RWPE1 (cell line): ENCODE measurements around the gene CEP152.

ENCODE experiments used
- CTCF ChIA-PET: fragments of 350-600 bp; sonication (Branson Sonifier 250); formaldehyde crosslinking; extraction: SDS; loops from one replicate; lab custom pipeline; 2021; lab: Yijun Ruan, JAX
- POLR2A ChIA-PET: fragments of 400-600 bp; formaldehyde crosslinking; extraction: SDS; loops from one replicate; lab custom pipeline; 2020; ENCODE audit warnings: antibody characterized with exemption; ENCODE audit not compliant: low non-redundant PET; lab: Yijun Ruan, JAX
- DNase-seq: peaks from one replicate; pipeline ENCODE4 v3.0.0; 2012; ENCODE audit warnings: low spot score
- H3K27ac ChIP-seq: fragments of 450-650 bp; 2 replicates; pipeline ENCODE4 v1.5.1; 2017
- TF ChIP-seq, protein P1 (sequence below): fragments of 450-650 bp; conservative IDR thresholded peaks from 2 replicates; pipeline ENCODE4 v1.5.1; 2017; ENCODE audit warnings: low read depth, mild to moderate bottlenecking

CEP152 gene

GRCh38 chr15:48710952-48711495 is 99.8 kb downstream of the CEP152 start:
- DNase-seq: no peak
- POLR2A ChIA-PET: no interaction called here
- H3K27ac ChIP-seq: no peak overlapping the region
- TF ChIP-seq, protein P1, sequence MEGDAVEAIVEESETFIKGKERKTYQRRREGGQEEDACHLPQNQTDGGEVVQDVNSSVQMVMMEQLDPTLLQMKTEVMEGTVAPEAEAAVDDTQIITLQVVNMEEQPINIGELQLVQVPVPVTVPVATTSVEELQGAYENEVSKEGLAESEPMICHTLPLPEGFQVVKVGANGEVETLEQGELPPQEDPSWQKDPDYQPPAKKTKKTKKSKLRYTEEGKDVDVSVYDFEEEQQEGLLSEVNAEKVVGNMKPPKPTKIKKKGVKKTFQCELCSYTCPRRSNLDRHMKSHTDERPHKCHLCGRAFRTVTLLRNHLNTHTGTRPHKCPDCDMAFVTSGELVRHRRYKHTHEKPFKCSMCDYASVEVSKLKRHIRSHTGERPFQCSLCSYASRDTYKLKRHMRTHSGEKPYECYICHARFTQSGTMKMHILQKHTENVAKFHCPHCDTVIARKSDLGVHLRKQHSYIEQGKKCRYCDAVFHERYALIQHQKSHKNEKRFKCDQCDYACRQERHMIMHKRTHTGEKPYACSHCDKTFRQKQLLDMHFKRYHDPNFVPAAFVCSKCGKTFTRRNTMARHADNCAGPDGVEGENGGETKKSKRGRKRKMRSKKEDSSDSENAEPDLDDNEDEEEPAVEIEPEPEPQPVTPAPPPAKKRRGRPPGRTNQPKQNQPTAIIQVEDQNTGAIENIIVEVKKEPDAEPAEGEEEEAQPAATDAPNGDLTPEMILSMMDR: no peak
- CTCF ChIA-PET: interaction anchor here (0.6 to 0.7 kb wide), 2 partner anchors 19 to 1305 kb away, joined by 3 to 4 read pairs; no protein-coding TSS in a partner anchor

GRCh38 chr15:48708641-48709040 is 102.2 kb downstream of the CEP152 start:
- ChIA-PET CTCF (no interaction called here), POLR2A (no interaction called here)
- TF ChIP-seq, protein P1: no peak
- no peak for DNase-seq
- H3K27ac ChIP-seq: no peak overlapping the region

DNA sequence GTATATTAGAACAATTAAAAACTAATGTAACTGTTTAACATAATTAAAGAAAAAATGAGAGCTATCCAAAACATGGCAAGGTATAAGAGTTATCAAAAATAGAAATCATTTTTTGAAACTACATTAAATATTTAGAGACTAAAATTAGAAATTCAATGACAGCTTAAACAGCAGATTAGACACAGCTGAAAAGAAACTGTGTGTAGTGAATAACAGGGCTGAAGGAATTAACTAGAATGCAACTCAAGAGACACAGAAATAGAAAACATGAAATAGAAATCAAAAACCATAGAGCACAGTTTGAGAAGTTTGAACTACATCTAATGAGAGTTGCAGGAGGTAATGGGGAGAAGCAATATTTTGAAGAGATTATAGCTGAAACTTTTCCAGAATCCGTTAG is 105.5 kb downstream of the CEP152 start:
- H3K27ac ChIP-seq: no peak overlapping the region
- ChIA-PET CTCF (no interaction called here), POLR2A (no interaction called here)
- no peak for DNase-seq
- TF ChIP-seq, protein P1: no peak

DNA sequence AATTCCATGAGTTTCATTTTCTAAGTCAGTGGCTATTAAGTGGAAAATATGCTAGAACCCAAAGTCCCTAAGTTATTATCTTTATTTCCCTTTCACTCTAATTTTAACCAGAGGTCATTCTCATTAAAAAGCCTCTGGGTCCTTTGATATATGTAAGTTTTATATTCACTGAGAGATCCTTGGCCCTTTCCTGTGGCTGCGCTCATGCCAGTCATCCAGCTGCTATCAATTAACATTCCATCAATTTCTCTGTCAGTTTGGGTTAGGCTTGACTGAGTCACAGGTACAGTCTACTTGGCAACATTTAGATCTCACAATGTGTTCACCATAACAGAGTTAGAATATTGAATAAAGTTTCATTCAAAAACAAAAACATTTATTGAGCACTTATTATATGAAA is 107.3 kb downstream of the CEP152 start:
- DNase-seq: peak; percentile 62
- H3K27ac ChIP-seq: no peak overlapping the region
- POLR2A ChIA-PET: no interaction called here
- CTCF ChIA-PET: no interaction called here
- TF ChIP-seq, protein P1: no peak

DNA sequence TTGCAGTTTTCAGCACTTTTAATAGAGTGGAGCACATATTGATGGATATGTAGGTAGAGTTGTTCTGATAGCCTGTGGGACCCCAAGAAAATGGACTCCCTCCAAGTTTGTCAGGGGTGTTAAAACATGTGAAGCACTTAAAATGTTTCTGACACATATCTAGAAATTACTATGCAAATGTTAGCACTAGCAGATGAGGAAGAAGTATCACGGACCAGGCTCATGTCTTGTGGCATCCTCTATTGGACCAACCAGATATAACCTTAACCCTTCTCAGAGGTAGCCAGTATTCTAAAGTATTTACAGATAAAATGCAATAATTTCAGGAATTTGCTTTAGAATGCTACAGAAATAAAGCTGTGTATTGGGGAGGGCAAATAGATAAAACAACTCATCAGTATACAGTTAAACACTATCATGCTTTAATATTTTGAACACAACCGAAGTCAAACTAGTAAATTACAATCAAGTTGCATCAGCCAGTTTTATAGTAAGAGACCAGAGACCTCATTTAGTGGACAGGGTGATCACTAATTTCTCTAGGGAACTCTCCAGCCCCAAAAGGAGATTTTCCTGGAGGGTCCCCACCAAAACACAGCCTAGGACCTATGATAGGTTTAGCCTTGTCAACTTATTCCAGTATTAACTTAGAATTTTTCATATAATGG is 108.2 kb downstream of the CEP152 start:
- no peak for DNase-seq
- ChIA-PET CTCF (no interaction called here), POLR2A (no interaction called here)
- TF ChIP-seq, protein P1: no peak
- H3K27ac ChIP-seq: no peak overlapping the region

DNA sequence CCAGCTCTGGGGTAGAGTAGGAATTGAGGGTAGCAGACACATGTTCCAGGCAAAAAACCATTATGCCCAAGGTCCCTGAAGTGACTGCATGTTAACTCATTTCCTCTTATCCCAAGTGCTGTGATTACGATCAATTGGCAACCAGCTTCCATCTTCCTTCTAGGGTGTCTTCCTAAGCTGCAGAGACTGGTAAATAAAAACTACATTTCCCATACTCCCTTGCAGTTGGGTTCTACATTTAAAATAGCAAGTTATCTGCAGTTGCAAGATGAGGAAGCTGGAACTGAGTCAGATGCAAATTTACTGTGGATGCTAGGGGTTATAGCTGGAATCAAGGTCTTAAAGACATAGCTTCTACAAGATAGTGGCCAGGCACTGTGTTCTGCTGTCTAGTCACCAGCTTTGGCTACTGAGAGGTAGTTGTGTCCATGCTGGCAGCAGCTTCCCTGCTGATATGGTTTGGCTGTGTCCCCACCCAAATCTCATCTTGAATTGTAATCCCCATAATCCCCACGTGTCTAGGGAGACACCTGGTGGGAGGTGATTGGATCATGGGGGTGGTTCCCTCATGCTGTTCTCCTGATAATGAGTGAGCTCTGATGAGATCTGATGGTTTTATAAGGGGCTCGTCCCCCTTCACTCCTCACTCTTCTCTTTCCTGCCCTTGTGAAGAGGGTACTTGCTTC is 114.1 kb downstream of the CEP152 start:
- TF ChIP-seq, protein P1: no peak
- CTCF ChIA-PET: no interaction called here

More for the DNA sequence above, 114.1 kb downstream of the CEP152 start:
- H3K27ac ChIP-seq: no peak overlapping the region
- no peak for DNase-seq
- POLR2A ChIA-PET: no interaction called here
